Stomach (tissue), 9 donors: ENCODE results near the gene ANTKMT. TPM values are rescaled to one million over a fixed set of nuclear protein-coding genes. Genes with fewer than 3 reads are reported as not detected.

Experiments used
- DNase-seq, 2 donors: peaks; one replicate each; pipeline versions ENCODE4 v3.0.0 to v3.0.0-alpha.2; 2013 to 2019
- H3K27ac ChIP-seq, 5 donors: fragments of 200-600 bp in 4 of 5; sonication (generic) in 4 of 5; one replicate each; pipeline ENCODE4 v1.5.1; 2013 to 2019; ENCODE audit warnings: mild to moderate bottlenecking in 1 of 5, moderate library complexity in 1 of 5
- H3K27me3 ChIP-seq, 3 donors: fragments of 200-600 bp; sonication (generic); one replicate each; pipeline ENCODE4 v1.5.1; 2017 to 2019; ENCODE audit warnings: mixed run types in 1 of 3
- H3K36me3 ChIP-seq, 4 donors: fragments of 200-600 bp; sonication (generic); 1 replicate in 3 of 4; 2 replicates in 1 of 4; pipeline ENCODE4 v1.5.1; 2016 to 2019
- H3K4me1 ChIP-seq, 4 donors: fragments of 200-600 bp; sonication (generic); one replicate each; pipeline ENCODE4 v1.5.1; 2016 to 2019
- H3K4me3 ChIP-seq, 4 donors: fragments of 200-600 bp; sonication (generic) in 3 of 4; one replicate each; pipeline ENCODE4 v1.5.1; 2016 to 2019; ENCODE audit warnings: mild to moderate bottlenecking in 1 of 4
- H3K9me3 ChIP-seq, 4 donors: fragments of 200-600 bp; sonication (generic); one replicate each; pipeline ENCODE4 v1.5.1; 2016 to 2019
- EP300 ChIP-seq: sonication (generic); formaldehyde crosslinking; IDR thresholded peaks from one replicate; pipeline ENCODE4 v1.6.1; 2017; ENCODE audit warnings: antibody characterized with exemption
- POLR2A ChIP-seq, 4 donors: fragments of 450-650 bp; IDR thresholded peaks; one replicate each; pipeline ENCODE4 v1.6.1; 2016; ENCODE audit warnings: antibody characterized with exemption in 4 of 4, control low read depth in 2 of 4, mild to moderate bottlenecking in 1 of 4, moderate library complexity in 1 of 4
- POLR2AphosphoS5 ChIP-seq, 3 donors: sonication (generic); formaldehyde crosslinking; IDR thresholded peaks; one replicate each; pipeline ENCODE4 v1.6.1; 2016; ENCODE audit warnings: antibody characterized with exemption in 3 of 3
- WGBS, 5 donors: extraction: QIAGEN DNeasy Blood & Tissue Kit in 3 of 5; methylation state at CpG; one replicate each; pipeline versions ENCODE4 v1.1.5 to v1.1.7; 2013 to 2018; 5-methylcytosine and 5-hydroxymethylcytosine counted together
- intact Hi-C: fragments of 100-400 bp; cut with DNase I; formaldehyde crosslinking; loops from one replicate; pipeline ENCODE4 v1.15.1; 2023; ENCODE audit warnings: low total_unique reads
- polyA plus RNA-seq, 3 donors: library from polyadenylated mRNA; stranded (reverse); fragments of 200-250 nt; gene quantifications; one replicate each; pipeline ENCODE4 v1.2.3, GENCODE V29; 2013
- total RNA-seq, 5 donors: library from RNA; depleted of rRNA; stranded (reverse); fragments of >200 nt; gene quantifications; one replicate each; pipeline versions ENCODE4 v1.1.0 to v1.2.3, GENCODE V29; 2014 to 2016
- TF ChIP-seq, protein P1 (sequence below), 7 experiments: fragments of 450-650 bp in 4 of 7; fragments of 200-600 bp in 3 of 7; sonication (generic) in 3 of 7; IDR thresholded peaks; one replicate each; pipeline ENCODE4 v1.5.1; 2016 to 2019; ENCODE audit warnings: antibody characterized with exemption in 7 of 7, control low read depth in 2 of 7, mild to moderate bottlenecking in 1 of 7
- donor health status: healthy with polysubstance abuse.
- donor health status: Bipolar disorder and iron deficiency.
- donor health status: healthy.

ANTKMT gene
- total and polyA plus RNA-seq, 8 donors: 9.7 to 602 (median 51.5) TPM

- no peak for DNase-seq
- no peak for TF ChIP-seq POLR2AphosphoS5 (IDR thresholded peaks at IDR 0.05)
- TF ChIP-seq, protein P1, sequence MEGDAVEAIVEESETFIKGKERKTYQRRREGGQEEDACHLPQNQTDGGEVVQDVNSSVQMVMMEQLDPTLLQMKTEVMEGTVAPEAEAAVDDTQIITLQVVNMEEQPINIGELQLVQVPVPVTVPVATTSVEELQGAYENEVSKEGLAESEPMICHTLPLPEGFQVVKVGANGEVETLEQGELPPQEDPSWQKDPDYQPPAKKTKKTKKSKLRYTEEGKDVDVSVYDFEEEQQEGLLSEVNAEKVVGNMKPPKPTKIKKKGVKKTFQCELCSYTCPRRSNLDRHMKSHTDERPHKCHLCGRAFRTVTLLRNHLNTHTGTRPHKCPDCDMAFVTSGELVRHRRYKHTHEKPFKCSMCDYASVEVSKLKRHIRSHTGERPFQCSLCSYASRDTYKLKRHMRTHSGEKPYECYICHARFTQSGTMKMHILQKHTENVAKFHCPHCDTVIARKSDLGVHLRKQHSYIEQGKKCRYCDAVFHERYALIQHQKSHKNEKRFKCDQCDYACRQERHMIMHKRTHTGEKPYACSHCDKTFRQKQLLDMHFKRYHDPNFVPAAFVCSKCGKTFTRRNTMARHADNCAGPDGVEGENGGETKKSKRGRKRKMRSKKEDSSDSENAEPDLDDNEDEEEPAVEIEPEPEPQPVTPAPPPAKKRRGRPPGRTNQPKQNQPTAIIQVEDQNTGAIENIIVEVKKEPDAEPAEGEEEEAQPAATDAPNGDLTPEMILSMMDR (IDR thresholded peaks at IDR 0.05): no peak
- TF ChIP-seq EP300: no peak
- TF ChIP-seq POLR2A (IDR thresholded peaks at IDR 0.05): no peak
- Histone ChIP-seq H3K36me3 (peaks cover 0 to 6% (median 1%) of the 10 kb centered on the region in 4 donors), H3K9me3 (no peaks in the 10 kb centered on the region), H3K4me1 (peaks cover 10 to 23% (median 20%) of the 10 kb centered on the region in 4 donors), H3K27ac (no peak overlapping the region), H3K27me3 (peaks cover 0 to 33% (median 0%) of the 10 kb centered on the region in 3 donors), H3K4me3 (no peak overlapping the region)
- intact Hi-C loops: no loop called here
- 75 to 82% (median 79%) methylated on average over 12 to 21 of the region's 21 CpGs for WGBS, 5 donors
Observed at GRCh38 chr16:743794-744500, 23.0 kb downstream of the ANTKMT start.

GRCh38 chr16:745739-746138, 24.8 kb downstream of the ANTKMT start:
- H3K27me3 ChIP-seq: peaks cover 0 to 34% (median 0%) of the 10 kb centered on the region in 3 donors
- peak; percentile 44 to 77 for DNase-seq
- H3K4me3 ChIP-seq: no peak overlapping the region
- intact Hi-C loops: no loop called here
- H3K4me1 ChIP-seq: peaks cover 0 to 8% (median 7%) of the 10 kb centered on the region in 4 donors
- no peak overlapping the region for H3K27ac ChIP-seq
- no peaks in the 10 kb centered on the region for H3K36me3 ChIP-seq
- H3K9me3 ChIP-seq: no peaks in the 10 kb centered on the region
- TF ChIP-seq, protein P1 (IDR thresholded peaks at IDR 0.05): peak in 1 of 7 experiments; percentile 42
- no peak for TF ChIP-seq POLR2AphosphoS5 (IDR thresholded peaks at IDR 0.05)
- TF ChIP-seq POLR2A (IDR thresholded peaks at IDR 0.05): no peak
- no peak for TF ChIP-seq EP300
- 0 to 12% (median 4%) methylated on average over 2 to 14 of the region's 14 CpGs for WGBS, 5 donors

GRCh38 chr16:746637-747036, 25.7 kb downstream of the ANTKMT start:
- Histone ChIP-seq H3K36me3 (no peaks in the 10 kb centered on the region), H3K27me3 (peaks cover 0 to 40% (median 0%) of the 10 kb centered on the region in 3 donors), H3K4me1 (peaks cover 0 to 7% (median under 1%) of the 10 kb centered on the region in 4 donors), H3K27ac (no peak overlapping the region), H3K9me3 (no peaks in the 10 kb centered on the region), H3K4me3 (no peak overlapping the region)
- DNase-seq: no peak
- intact Hi-C loops: no loop called here
- WGBS, 5 donors: 78 to 88% (median 82%) methylated on average over 6 to 13 of the region's 13 CpGs
- TF ChIP-seq, protein P1 (IDR thresholded peaks at IDR 0.05): no peak
- TF ChIP-seq POLR2AphosphoS5 (IDR thresholded peaks at IDR 0.05) (no peak), POLR2A (IDR thresholded peaks at IDR 0.05) (no peak), EP300 (no peak)

DNA sequence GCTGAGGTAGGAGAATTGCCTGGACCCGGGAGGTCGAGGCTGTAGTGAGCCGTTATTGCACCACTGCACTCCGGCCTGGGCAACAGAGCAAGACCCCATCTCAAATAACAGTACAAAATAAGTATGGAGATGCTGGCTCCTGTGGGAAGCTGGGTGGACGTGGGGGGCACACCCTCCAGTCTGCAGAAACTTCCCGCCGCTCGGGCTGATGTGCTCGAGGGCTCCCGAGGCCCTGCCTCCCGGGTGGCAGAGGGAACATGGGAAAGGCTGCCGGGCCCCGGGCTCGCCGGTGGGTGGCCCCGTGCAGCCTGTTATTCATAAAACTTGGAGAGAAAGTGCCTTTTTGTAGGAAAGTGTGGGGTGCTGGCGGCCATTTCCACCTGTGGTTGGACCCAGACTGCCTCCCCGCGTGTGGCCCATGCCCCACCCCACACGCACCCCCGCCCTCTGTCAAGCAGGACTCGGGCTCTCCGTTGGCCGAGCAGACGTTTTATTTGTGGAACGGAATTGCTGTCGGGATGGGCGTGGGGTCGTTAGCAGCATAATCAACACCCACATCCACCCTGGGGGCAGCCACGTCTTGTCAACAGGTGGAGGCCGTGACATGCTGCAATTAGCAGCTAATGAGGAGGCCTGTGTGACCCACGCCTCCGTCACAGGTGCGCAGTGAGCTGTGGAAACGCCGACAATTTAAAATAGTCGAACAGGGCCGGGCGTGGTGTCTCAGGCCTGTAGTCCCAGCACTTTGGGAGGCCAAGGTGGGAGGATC, 27.2 kb downstream of the ANTKMT start:
- Histone ChIP-seq H3K4me1 (peaks cover 0 to 14% (median 0%) of the 10 kb centered on the region in 4 donors), H3K9me3 (no peaks in the 10 kb centered on the region), H3K27me3 (peaks cover 0 to 44% (median 0%) of the 10 kb centered on the region in 3 donors), H3K27ac (no peak overlapping the region), H3K36me3 (no peaks in the 10 kb centered on the region), H3K4me3 (no peak overlapping the region)
- WGBS, 5 donors: 80 to 89% (median 81%) methylated on average over 26 to 39 of the region's 39 CpGs
- no peak for DNase-seq
- intact Hi-C loops: no loop called here
- TF ChIP-seq, protein P1 (IDR thresholded peaks at IDR 0.05): no peak
- TF ChIP-seq POLR2AphosphoS5 (IDR thresholded peaks at IDR 0.05) (no peak), EP300 (no peak), POLR2A (IDR thresholded peaks at IDR 0.05) (no peak)
